Gastroesophageal sphincter (tissue), 4 donors: ENCODE results near the gene L3MBTL3. TPM values are rescaled to one million over a fixed set of nuclear protein-coding genes. Genes with fewer than 3 reads are reported as not detected.

Experiments used
- ATAC-seq: fragments of 150-250 bp; one replicate; pipeline ENCODE4 v1.9.1; 2016; ENCODE audit warnings: mild to moderate bottlenecking, moderate library complexity
- H3K27ac ChIP-seq, 4 donors: fragments of 200-600 bp; sonication (generic) in 3 of 4; 1 replicate in 3 of 4; 2 replicates in 1 of 4; pipeline ENCODE4 v1.5.1; 2016 to 2019
- H3K27me3 ChIP-seq: fragments of 200-600 bp; sonication (generic); one replicate; pipeline ENCODE4 v1.5.1; 2019
- H3K36me3 ChIP-seq, 2 donors: fragments of 200-600 bp; sonication (generic); one replicate each; pipeline ENCODE4 v1.5.1; 2019; ENCODE audit warnings: control low read depth in 1 of 2
- H3K4me1 ChIP-seq, 3 donors: fragments of 200-600 bp; sonication (generic); 1 replicate in 2 of 3; 2 replicates in 1 of 3; pipeline ENCODE4 v1.5.1; 2016 to 2019; ENCODE audit warnings: control low read depth in 2 of 3
- H3K4me3 ChIP-seq, 2 donors: fragments of 200-600 bp; sonication (generic); one replicate each; pipeline ENCODE4 v1.5.1; 2019; ENCODE audit warnings: mild to moderate bottlenecking in 1 of 2, moderate library complexity in 1 of 2
- H3K9me3 ChIP-seq, 3 donors: fragments of 200-600 bp; sonication (generic); one replicate each; pipeline ENCODE4 v1.5.1; 2017 to 2019; ENCODE audit warnings: control low read depth in 2 of 3
- CTCF ChIP-seq, 4 experiments: fragments of 200-600 bp in 2 of 4; fragments of 450-650 bp in 2 of 4; sonication (generic) in 1 of 4; IDR thresholded peaks; one replicate each; pipeline ENCODE4 v1.5.1; 2017 to 2019; ENCODE audit warnings: antibody characterized with exemption in 4 of 4, mild to moderate bottlenecking in 2 of 4, moderate library complexity in 2 of 4
- EP300 ChIP-seq: sonication (generic); formaldehyde crosslinking; IDR thresholded peaks from one replicate; pipeline ENCODE4 v1.6.1; 2017; ENCODE audit warnings: antibody characterized with exemption, mild to moderate bottlenecking
- POLR2A ChIP-seq, 2 donors: fragments of 450-650 bp; IDR thresholded peaks; one replicate each; pipeline ENCODE4 v1.6.1; 2017; ENCODE audit warnings: antibody characterized with exemption in 2 of 2, mild to moderate bottlenecking in 2 of 2, moderate library complexity in 1 of 2
- POLR2AphosphoS5 ChIP-seq: sonication (generic); formaldehyde crosslinking; IDR thresholded peaks from one replicate; pipeline ENCODE4 v1.6.1; 2017; ENCODE audit warnings: antibody characterized with exemption
- WGBS, 2 donors: methylation state at CpG; one replicate each; pipeline ENCODE4 v1.1.5; 2018; ENCODE audit warnings: low coverage in 1 of 2; 5-methylcytosine and 5-hydroxymethylcytosine counted together
- total RNA-seq, 4 donors: library from RNA; depleted of rRNA; stranded (reverse); fragments of >200 nt; gene quantifications; one replicate each; pipeline ENCODE4 v1.1.0, GENCODE V29; 2016

L3MBTL3 gene
- total RNA-seq, 4 donors from 2014 or later, result 3.6 to 6.3 (median 4.8) TPM

GRCh38 chr6:130035211-130035610, 16.8 kb downstream of the L3MBTL3 start:
- no peak overlapping the region for H3K4me3 ChIP-seq
- WGBS, 2 donors, result 50 to 67% methylated on average over 1 to 2 of the region's 2 CpGs
- ATAC-seq, result no peak
- H3K4me1 ChIP-seq, result no peaks in the 10 kb centered on the region
- TF ChIP-seq CTCF (IDR thresholded peaks at IDR 0.05) (no peak), POLR2A (IDR thresholded peaks at IDR 0.05) (no peak), POLR2AphosphoS5 (no peak), EP300 (no peak)
- no peaks in the 10 kb centered on the region for H3K9me3 ChIP-seq
- no peaks in the 10 kb centered on the region for H3K27me3 ChIP-seq
- no peak overlapping the region for H3K27ac ChIP-seq
- no peaks in the 10 kb centered on the region for H3K36me3 ChIP-seq

- TF ChIP-seq CTCF (IDR thresholded peaks at IDR 0.05) (peak in 2 of 4 experiments; percentile 21 to 25), POLR2A (IDR thresholded peaks at IDR 0.05) (no peak), EP300 (no peak), POLR2AphosphoS5 (no peak)
- no peak for ATAC-seq
- no peaks in the 10 kb centered on the region for H3K36me3 ChIP-seq
- WGBS, 2 donors, result 53 to 79% methylated on average over 3 of the region's 3 CpGs
- H3K9me3 ChIP-seq, result no peaks in the 10 kb centered on the region
- H3K4me3 ChIP-seq, result no peak overlapping the region
- H3K27ac ChIP-seq, result no peak overlapping the region
- H3K4me1 ChIP-seq, result no peaks in the 10 kb centered on the region
- H3K27me3 ChIP-seq, result no peaks in the 10 kb centered on the region
Observed at GRCh38 chr6:130037207-130037811, 18.9 kb downstream of the L3MBTL3 start.

- no peaks in the 10 kb centered on the region for H3K4me1 ChIP-seq
- H3K4me3 ChIP-seq, result no peak overlapping the region
- H3K9me3 ChIP-seq, result no peaks in the 10 kb centered on the region
- ATAC-seq, result no peak
- H3K36me3 ChIP-seq, result no peaks in the 10 kb centered on the region
- H3K27ac ChIP-seq, result no peak overlapping the region
- no peaks in the 10 kb centered on the region for H3K27me3 ChIP-seq
- TF ChIP-seq POLR2A (IDR thresholded peaks at IDR 0.05) (no peak), EP300 (no peak), POLR2AphosphoS5 (no peak), CTCF (IDR thresholded peaks at IDR 0.05) (no peak)
Observed at GRCh38 chr6:130041594-130041993, 23.2 kb downstream of the L3MBTL3 start.

GRCh38 chr6:130043344-130043743, 25.0 kb downstream of the L3MBTL3 start:
- Histone ChIP-seq H3K4me1 (no peaks in the 10 kb centered on the region), H3K4me3 (no peak overlapping the region), H3K36me3 (no peaks in the 10 kb centered on the region), H3K27me3 (no peaks in the 10 kb centered on the region), H3K27ac (no peak overlapping the region), H3K9me3 (no peaks in the 10 kb centered on the region)
- no peak for ATAC-seq
- 91 to 100% methylated on average over 3 to 4 of the region's 4 CpGs for WGBS, 2 donors
- TF ChIP-seq EP300, result no peak
- no peak for TF ChIP-seq POLR2A (IDR thresholded peaks at IDR 0.05)
- no peak for TF ChIP-seq CTCF (IDR thresholded peaks at IDR 0.05)
- TF ChIP-seq POLR2AphosphoS5, result no peak

- 89 to 90% methylated on average over 2 of the region's 2 CpGs for WGBS, 2 donors
- no peak overlapping the region for H3K4me3 ChIP-seq
Observed at GRCh38 chr6:130045622-130046021, 27.2 kb downstream of the L3MBTL3 start.

More at GRCh38 chr6:130045622-130046021, 27.2 kb downstream of the L3MBTL3 start:
- TF ChIP-seq POLR2AphosphoS5, result no peak
- Histone ChIP-seq H3K27ac (no peak overlapping the region), H3K4me1 (no peaks in the 10 kb centered on the region), H3K9me3 (no peaks in the 10 kb centered on the region), H3K27me3 (no peaks in the 10 kb centered on the region), H3K36me3 (peaks cover 0 to 13% of the 10 kb centered on the region in 2 donors)
- no peak for ATAC-seq
